ENCODE data around the gene FOXK1.

Gene FOXK1

DNA sequence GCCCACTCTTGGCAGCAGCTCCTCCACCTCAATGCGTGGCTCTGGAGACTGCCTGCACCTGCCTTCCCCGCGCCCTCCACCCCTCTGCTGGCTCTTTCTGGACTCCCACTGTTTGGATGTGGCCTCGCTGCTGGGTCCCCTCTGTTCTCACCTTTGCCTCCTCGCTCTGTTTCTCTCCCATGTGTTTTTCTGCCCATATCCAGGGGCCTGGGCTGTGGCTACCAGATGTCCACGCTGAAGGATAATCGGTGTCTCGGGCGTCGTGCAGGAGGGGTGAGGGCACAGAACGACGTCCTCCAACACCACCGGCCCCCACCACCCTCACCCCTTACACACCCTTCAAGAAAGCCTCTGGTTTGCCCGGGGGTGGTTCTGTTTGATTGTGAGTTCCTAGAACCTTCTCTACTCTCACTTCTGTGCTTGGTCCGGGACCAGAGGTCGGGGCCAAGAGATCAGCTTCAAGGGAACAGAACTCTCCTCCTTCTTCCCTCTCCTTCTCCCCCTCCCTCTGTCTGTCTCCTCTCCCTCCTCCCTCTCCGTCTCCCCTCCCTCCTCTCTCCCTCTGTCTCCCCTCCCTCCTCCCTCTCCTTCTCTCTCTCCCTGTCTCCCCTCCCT is 125.0 kb downstream of the FOXK1 start:
- no peaks in the 10 kb centered on the region for H3K27me3 ChIP-seq (ENCODE audit: control insufficient read depth, insufficient read depth, low read length)
- no peak overlapping the region for H3K4me3 ChIP-seq (ENCODE audit: low read depth, low read length)
- H3K4me1 ChIP-seq (ENCODE audit: control insufficient read depth, insufficient read depth, low read length) = no peaks in the 10 kb centered on the region
- no peaks in the 10 kb centered on the region for H3K36me3 ChIP-seq (ENCODE audit: control insufficient read depth, insufficient read depth, low read length)
- no peak overlapping the region for H3K9ac ChIP-seq (ENCODE audit: low read depth, low read length)
- no peaks in the 10 kb centered on the region for H3K9me3 ChIP-seq (ENCODE audit: control insufficient read depth, insufficient read depth, low read length)

DNA sequence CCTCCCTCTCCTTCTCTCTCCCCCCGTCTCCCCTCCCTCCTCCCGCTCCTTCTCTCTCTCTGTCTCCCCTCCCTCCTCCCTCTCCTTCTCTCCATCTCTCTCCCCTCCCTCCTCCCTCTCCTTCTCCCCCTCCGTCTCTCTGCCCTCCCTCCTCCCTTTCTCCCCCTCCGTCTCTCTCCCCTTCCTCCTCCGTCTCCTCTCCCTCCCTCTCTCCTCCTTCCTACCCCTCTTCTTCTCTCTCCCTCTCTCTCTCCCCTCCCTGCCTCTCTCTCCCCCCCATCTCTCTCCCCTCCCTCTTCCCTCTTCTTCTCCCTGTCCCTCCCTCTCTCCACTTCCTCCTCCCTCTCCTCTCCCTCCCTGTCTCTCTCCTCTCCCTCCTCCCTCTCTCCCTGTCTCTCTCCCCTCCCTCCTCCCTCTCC is 125.5 kb downstream of the FOXK1 start:
- no peaks in the 10 kb centered on the region for H3K36me3 ChIP-seq (ENCODE audit: control insufficient read depth, insufficient read depth, low read length)
- H3K9ac ChIP-seq (ENCODE audit: low read depth, low read length) = no peak overlapping the region
- H3K4me3 ChIP-seq (ENCODE audit: low read depth, low read length) = no peak overlapping the region
- no peaks in the 10 kb centered on the region for H3K27me3 ChIP-seq (ENCODE audit: control insufficient read depth, insufficient read depth, low read length)
- no peaks in the 10 kb centered on the region for H3K4me1 ChIP-seq (ENCODE audit: control insufficient read depth, insufficient read depth, low read length)
- H3K9me3 ChIP-seq (ENCODE audit: control insufficient read depth, insufficient read depth, low read length) = no peaks in the 10 kb centered on the region

DNA sequence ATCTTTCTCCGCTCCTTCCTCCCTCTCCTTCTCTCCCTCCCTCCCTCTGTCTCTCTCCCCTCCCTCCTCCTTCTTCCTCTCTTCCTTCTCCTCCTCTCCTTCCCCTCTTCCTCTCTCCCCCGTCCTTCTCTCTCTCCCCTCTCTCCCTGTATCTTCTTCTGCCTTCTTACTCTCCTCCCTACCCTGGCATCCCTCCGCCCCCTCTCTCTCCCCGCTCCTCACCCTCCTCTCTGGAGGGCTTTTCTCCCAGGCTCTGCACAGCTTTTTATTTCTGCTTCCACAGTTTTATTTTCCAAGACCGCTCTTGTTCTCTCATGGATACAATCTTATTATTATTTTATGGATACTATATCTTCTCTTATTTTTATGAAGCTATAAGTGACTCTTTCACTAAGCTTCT is 125.9 kb downstream of the FOXK1 start:
- no peaks in the 10 kb centered on the region for H3K9me3 ChIP-seq (ENCODE audit: control insufficient read depth, insufficient read depth, low read length)
- no peak overlapping the region for H3K9ac ChIP-seq (ENCODE audit: low read depth, low read length)
- H3K4me3 ChIP-seq (ENCODE audit: low read depth, low read length) = no peak overlapping the region
- H3K36me3 ChIP-seq (ENCODE audit: control insufficient read depth, insufficient read depth, low read length) = no peaks in the 10 kb centered on the region
- H3K27me3 ChIP-seq (ENCODE audit: control insufficient read depth, insufficient read depth, low read length) = no peaks in the 10 kb centered on the region
- H3K4me1 ChIP-seq (ENCODE audit: control insufficient read depth, insufficient read depth, low read length) = no peaks in the 10 kb centered on the region

DNA sequence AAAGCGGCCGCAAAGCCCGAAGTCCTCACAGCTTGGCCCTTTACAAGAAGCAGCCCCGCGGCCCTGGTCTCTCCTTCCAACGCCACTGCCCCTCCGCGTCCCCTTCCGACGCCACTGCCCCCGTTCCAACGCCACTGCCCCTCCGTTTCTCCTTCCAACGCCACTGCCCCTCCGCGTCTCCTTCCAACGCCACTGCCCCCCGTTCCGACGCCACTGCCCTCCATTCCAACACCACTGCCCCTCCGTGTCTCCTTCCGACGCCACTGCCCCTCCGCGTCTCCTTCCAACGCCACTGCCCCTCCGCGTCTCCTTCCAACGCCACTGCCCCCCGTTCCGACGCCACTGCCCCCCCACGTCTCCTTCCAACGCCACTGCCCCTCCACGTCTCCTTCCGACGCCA is 126.5 kb downstream of the FOXK1 start:
- Histone ChIP-seq H3K4me3 (ENCODE audit: low read depth, low read length) (no peak overlapping the region), H3K4me1 (ENCODE audit: control insufficient read depth, insufficient read depth, low read length) (no peaks in the 10 kb centered on the region), H3K36me3 (ENCODE audit: control insufficient read depth, insufficient read depth, low read length) (no peaks in the 10 kb centered on the region), H3K27me3 (ENCODE audit: control insufficient read depth, insufficient read depth, low read length) (no peaks in the 10 kb centered on the region), H3K9ac (ENCODE audit: low read depth, low read length) (no peak overlapping the region), H3K9me3 (ENCODE audit: control insufficient read depth, insufficient read depth, low read length) (no peaks in the 10 kb centered on the region)

DNA sequence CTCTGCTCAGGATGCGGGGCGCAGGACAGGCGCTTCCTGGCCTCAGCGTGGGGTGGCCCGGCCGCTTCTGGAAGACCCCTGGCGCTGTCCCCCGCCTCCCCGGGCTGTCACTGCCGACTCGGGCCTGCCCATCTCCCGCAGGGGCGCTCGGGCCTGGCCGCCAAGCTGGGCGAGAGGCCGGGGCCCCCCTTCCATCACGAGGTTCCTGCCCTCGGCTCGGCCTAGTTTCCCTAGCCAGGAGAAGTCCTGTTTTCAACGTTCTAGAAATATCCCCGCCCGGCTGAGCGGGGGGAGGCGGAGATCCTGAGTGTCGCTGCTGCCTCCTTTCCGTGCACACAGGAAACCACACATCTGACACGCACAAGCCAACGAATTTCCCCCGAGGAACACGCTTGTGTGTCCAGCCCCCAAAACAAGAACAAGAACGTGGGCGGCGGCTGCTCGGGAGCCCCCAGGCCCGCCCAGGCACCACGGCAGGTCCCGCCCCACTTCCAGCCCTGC is 127.0 kb downstream of the FOXK1 start:
- no peaks in the 10 kb centered on the region for H3K36me3 ChIP-seq (ENCODE audit: control insufficient read depth, insufficient read depth, low read length)
- H3K27me3 ChIP-seq (ENCODE audit: control insufficient read depth, insufficient read depth, low read length) = no peaks in the 10 kb centered on the region
- H3K4me3 ChIP-seq (ENCODE audit: low read depth, low read length) = no peak overlapping the region
- no peaks in the 10 kb centered on the region for H3K9me3 ChIP-seq (ENCODE audit: control insufficient read depth, insufficient read depth, low read length)
- no peaks in the 10 kb centered on the region for H3K4me1 ChIP-seq (ENCODE audit: control insufficient read depth, insufficient read depth, low read length)
- no peak overlapping the region for H3K9ac ChIP-seq (ENCODE audit: low read depth, low read length)

DNA sequence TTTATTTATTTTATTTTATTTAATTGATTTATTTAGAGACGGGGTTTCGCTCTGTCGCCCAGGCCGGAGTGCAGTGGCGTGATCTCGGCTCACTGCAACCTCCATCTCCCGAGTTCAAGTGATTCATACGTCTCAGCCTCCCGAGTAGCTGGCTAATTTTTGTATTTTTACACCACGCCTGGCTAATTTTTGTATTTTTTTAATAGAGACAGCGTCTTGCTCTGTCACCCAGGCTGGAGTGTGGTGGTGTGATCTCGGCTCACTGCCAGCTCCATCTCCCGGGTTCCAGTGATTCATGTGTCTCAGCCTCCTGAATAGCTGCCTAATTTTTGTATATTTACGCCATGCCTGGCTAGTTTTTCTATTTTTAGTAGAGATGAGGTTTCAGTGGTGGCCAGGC is 127.6 kb downstream of the FOXK1 start:
- H3K27me3 ChIP-seq (ENCODE audit: control insufficient read depth, insufficient read depth, low read length) = no peaks in the 10 kb centered on the region
- H3K9me3 ChIP-seq (ENCODE audit: control insufficient read depth, insufficient read depth, low read length) = no peaks in the 10 kb centered on the region
- H3K36me3 ChIP-seq (ENCODE audit: control insufficient read depth, insufficient read depth, low read length) = no peaks in the 10 kb centered on the region
- H3K4me3 ChIP-seq (ENCODE audit: low read depth, low read length) = no peak overlapping the region
- H3K9ac ChIP-seq (ENCODE audit: low read depth, low read length) = no peak overlapping the region
- H3K4me1 ChIP-seq (ENCODE audit: control insufficient read depth, insufficient read depth, low read length) = no peaks in the 10 kb centered on the region

DNA sequence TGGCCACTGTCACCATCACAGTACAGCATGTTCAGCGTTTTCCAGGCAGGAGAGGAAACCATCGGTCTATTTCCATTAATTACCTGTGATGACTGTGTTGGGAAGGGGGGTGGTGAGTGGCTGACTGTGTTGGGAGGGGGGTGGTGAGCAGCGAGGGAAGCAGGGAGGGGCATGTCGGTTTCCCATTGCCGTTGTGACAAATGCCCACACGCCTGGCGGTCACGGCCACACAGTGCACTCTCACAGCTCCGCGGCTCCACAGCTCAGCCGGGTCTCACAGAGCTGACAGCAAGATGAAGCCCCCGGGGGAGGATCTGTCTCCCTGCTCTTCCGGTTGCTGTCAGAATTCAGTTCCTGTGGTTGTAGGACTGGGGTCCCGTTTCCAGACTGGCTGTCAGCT is 132.3 kb downstream of the FOXK1 start:
- no peak overlapping the region for H3K9ac ChIP-seq (ENCODE audit: low read depth, low read length)
- H3K36me3 ChIP-seq (ENCODE audit: control insufficient read depth, insufficient read depth, low read length) = no peaks in the 10 kb centered on the region
- no peaks in the 10 kb centered on the region for H3K27me3 ChIP-seq (ENCODE audit: control insufficient read depth, insufficient read depth, low read length)
- H3K9me3 ChIP-seq (ENCODE audit: control insufficient read depth, insufficient read depth, low read length) = no peaks in the 10 kb centered on the region
- no peaks in the 10 kb centered on the region for H3K4me1 ChIP-seq (ENCODE audit: control insufficient read depth, insufficient read depth, low read length)
- H3K4me3 ChIP-seq (ENCODE audit: low read depth, low read length) = no peak overlapping the region

DNA sequence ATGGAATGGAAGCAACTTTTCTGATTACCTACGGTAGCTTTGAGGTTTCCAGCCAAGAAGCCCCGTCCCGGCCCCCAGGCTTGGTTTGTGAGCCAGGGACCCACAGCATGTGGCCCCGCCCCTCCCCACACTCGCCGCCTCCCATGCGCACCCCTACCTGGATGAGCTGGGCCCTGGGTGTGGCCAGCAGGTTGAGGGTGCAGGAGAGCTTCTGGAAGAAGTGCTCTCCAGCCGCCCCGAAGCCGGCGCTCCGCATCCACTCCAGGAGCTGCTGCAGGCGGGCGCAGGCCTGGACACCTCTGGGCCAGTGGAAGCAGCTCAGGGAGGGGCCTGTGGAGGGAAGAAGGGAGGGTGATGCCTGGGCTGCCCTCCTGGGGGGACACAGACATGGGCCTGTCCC is 133.0 kb downstream of the FOXK1 start:
- H3K9me3 ChIP-seq (ENCODE audit: control insufficient read depth, insufficient read depth, low read length) = no peaks in the 10 kb centered on the region
- no peak overlapping the region for H3K9ac ChIP-seq (ENCODE audit: low read depth, low read length)
- no peaks in the 10 kb centered on the region for H3K36me3 ChIP-seq (ENCODE audit: control insufficient read depth, insufficient read depth, low read length)
- no peaks in the 10 kb centered on the region for H3K27me3 ChIP-seq (ENCODE audit: control insufficient read depth, insufficient read depth, low read length)
- H3K4me1 ChIP-seq (ENCODE audit: control insufficient read depth, insufficient read depth, low read length) = no peaks in the 10 kb centered on the region
- no peak overlapping the region for H3K4me3 ChIP-seq (ENCODE audit: low read depth, low read length)

DNA sequence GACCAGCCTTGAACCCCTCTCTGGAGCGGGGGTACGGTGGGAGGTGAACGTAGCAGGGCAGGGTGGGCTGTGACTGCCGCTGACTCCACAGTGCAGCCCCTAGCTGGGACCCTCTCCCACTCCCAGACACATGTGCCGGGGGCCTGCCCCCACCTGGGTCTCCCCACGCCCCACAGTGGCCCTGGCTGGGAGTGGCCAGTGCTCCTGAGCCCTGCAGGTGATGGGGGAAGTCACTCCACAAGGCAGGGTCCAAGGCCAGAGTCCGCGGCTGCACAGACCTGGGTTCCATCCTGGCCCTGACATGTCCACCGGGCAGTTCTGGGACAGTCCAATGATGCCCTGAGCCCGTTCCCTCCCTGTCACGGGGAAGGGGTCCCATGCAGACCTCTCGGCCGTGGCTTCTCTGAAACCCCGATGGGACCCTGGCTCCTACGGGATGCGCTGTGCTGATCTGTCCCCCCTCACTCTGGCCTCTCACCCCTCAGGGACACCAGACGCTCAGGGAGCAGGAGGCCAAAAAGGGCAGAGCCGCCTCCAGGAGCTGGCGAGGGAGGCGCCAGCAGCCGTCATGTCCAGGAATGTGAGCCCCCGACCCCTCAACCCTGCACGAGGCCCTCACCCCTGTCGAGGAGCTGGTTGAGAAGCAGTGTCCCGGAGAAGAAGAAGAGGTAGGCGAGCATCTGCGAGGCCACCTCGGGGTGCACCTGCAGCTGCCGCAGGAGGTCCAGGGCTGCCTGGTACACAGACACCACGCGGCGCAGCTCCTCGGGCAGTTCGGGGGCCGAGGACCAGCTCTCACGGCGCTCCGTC is 133.7 kb downstream of the FOXK1 start:
- no peaks in the 10 kb centered on the region for H3K36me3 ChIP-seq (ENCODE audit: control insufficient read depth, insufficient read depth, low read length)
- H3K4me1 ChIP-seq (ENCODE audit: control insufficient read depth, insufficient read depth, low read length) = no peaks in the 10 kb centered on the region
- no peak overlapping the region for H3K9ac ChIP-seq (ENCODE audit: low read depth, low read length)
- no peak overlapping the region for H3K4me3 ChIP-seq (ENCODE audit: low read depth, low read length)
- H3K27me3 ChIP-seq (ENCODE audit: control insufficient read depth, insufficient read depth, low read length) = no peaks in the 10 kb centered on the region
- H3K9me3 ChIP-seq (ENCODE audit: control insufficient read depth, insufficient read depth, low read length) = no peaks in the 10 kb centered on the region

DNA sequence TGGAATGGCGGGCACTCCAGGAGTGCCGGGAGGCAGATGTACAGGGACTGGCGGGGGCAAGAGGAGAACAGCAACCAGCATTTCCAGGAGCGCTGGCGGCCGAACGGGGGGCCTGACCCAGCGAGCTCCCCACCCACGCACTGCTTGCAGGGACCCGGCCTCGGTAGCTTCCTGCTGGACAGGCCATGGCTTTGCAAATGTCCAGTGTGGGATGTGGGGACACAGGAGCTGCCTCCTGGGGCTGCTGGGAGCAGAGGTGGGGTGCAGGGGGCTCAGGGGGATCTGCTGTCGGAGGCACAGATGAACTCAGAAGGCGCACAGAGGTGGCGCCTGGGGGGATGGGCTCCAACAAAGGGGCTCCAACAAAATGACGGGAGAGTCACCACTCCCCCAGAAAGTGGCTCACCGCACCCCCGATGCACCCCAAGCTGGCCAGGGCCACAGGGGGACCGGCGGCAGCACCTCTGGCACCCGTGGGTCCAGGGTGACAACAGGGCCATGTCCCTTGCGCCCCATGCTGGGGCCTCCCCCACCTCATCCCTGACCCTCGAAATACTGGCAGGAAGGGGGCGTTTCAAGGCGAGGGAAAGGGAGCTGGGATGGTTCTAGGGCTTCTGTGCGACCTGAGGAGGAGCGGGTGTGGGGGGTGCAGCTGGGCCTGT is 134.5 kb downstream of the FOXK1 start:
- H3K4me1 ChIP-seq (ENCODE audit: control insufficient read depth, insufficient read depth, low read length) = no peaks in the 10 kb centered on the region
- no peak overlapping the region for H3K4me3 ChIP-seq (ENCODE audit: low read depth, low read length)
- H3K9ac ChIP-seq (ENCODE audit: low read depth, low read length) = no peak overlapping the region
- no peaks in the 10 kb centered on the region for H3K9me3 ChIP-seq (ENCODE audit: control insufficient read depth, insufficient read depth, low read length)
- no peaks in the 10 kb centered on the region for H3K27me3 ChIP-seq (ENCODE audit: control insufficient read depth, insufficient read depth, low read length)
- no peaks in the 10 kb centered on the region for H3K36me3 ChIP-seq (ENCODE audit: control insufficient read depth, insufficient read depth, low read length)

DNA sequence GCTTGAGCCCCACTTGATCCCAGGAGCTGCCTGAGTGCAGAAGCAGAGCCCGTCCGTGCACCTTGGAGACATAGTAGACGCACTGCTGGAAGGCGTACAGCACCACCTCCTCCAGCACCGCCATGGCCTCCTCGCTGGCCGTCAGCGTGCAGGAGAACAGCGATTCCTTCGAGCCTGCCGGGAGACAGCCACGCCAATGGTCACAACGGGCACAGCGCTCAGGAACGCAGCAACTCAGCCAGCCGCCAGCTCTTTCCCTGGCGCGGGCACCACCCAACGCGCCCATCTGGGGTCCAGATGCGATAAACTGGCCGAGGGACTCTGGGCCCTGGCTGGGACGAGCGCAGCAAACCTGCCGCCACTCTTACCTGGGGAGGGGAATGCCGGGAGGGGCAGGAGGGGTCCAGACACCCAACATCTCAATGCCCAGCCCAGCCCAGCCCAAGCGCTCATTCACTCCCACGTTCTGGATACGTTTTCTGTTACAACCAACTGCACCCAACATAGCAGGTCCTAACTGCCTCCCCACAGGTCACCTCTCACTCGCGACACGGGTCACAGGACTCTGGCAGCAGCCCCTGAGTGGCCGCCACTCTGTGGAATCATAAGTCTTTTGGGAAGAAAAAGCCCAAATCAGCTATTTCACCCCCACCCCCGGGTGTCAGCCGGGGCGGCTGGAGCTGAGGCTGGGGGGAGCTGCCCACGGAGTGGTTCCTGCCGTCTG is 135.2 kb downstream of the FOXK1 start:
- no peaks in the 10 kb centered on the region for H3K27me3 ChIP-seq (ENCODE audit: control insufficient read depth, insufficient read depth, low read length)
- H3K9ac ChIP-seq (ENCODE audit: low read depth, low read length) = no peak overlapping the region
- no peak overlapping the region for H3K4me3 ChIP-seq (ENCODE audit: low read depth, low read length)
- no peaks in the 10 kb centered on the region for H3K36me3 ChIP-seq (ENCODE audit: control insufficient read depth, insufficient read depth, low read length)
- H3K9me3 ChIP-seq (ENCODE audit: control insufficient read depth, insufficient read depth, low read length) = no peaks in the 10 kb centered on the region
- no peaks in the 10 kb centered on the region for H3K4me1 ChIP-seq (ENCODE audit: control insufficient read depth, insufficient read depth, low read length)

Data from iPS-15b (cell line).